Liver (tissue), 9 donors: ENCODE measurements around the gene DTNB. TPM values are rescaled to one million over a fixed set of nuclear protein-coding genes. Genes with fewer than 3 reads are reported as not detected.

ENCODE experiments used
- DNase-seq: peaks from one replicate; pipeline ENCODE4 v3.0.0-alpha.2; 2017; ENCODE audit warnings: low spot score
- H3K27ac ChIP-seq, 2 donors: one replicate each; pipeline ENCODE4 v1.7.0; 2013; ENCODE audit warnings: inconsistent platforms in 2 of 2, low read length in 2 of 2, control low read depth in 1 of 2, low read depth in 1 of 2, mild to moderate bottlenecking in 1 of 2
- H3K27me3 ChIP-seq, 4 donors: one replicate each; pipeline versions ENCODE4 v1.6.1 to v1.7.0; 2013; ENCODE audit warnings: low read length in 3 of 4, inconsistent platforms in 1 of 4, mild to moderate bottlenecking in 1 of 4, moderate library complexity in 1 of 4; ENCODE audit not compliant: control insufficient read depth in 4 of 4, insufficient read depth in 4 of 4
- H3K36me3 ChIP-seq, 4 donors: one replicate each; pipeline versions ENCODE4 v1.6.1 to v1.7.0; 2013; ENCODE audit warnings: low read length in 3 of 4, mild to moderate bottlenecking in 3 of 4, low read depth in 1 of 4, moderate library complexity in 1 of 4; ENCODE audit not compliant: control insufficient read depth in 4 of 4, insufficient read depth in 3 of 4
- H3K4me1 ChIP-seq, 4 donors: one replicate each; pipeline versions ENCODE4 v1.6.1 to v1.7.0; 2013; ENCODE audit warnings: low read length in 3 of 4, mild to moderate bottlenecking in 3 of 4, moderate library complexity in 1 of 4; ENCODE audit not compliant: control insufficient read depth in 4 of 4, insufficient read depth in 4 of 4
- H3K4me3 ChIP-seq, 3 donors: one replicate each; pipeline versions ENCODE4 v1.6.1 to v1.7.0; 2013; ENCODE audit warnings: low read length in 3 of 3, control low read depth in 1 of 3, low read depth in 1 of 3, mild to moderate bottlenecking in 1 of 3
- H3K9ac ChIP-seq, 2 donors: one replicate each; pipeline ENCODE4 v1.7.0; 2013; ENCODE audit warnings: low read length in 2 of 2, mild to moderate bottlenecking in 2 of 2, moderate library complexity in 2 of 2, control low read depth in 1 of 2, low read depth in 1 of 2
- H3K9me3 ChIP-seq, 4 donors: one replicate each; pipeline versions ENCODE4 v1.6.1 to v1.7.0; 2013; ENCODE audit warnings: low read length in 3 of 4; ENCODE audit not compliant: control insufficient read depth in 4 of 4
- ATF3 ChIP-seq: IDR thresholded peaks from 2 replicates; pipeline ENCODE4 v1.6.1; 2016; ENCODE audit warnings: antibody characterized with exemption
- CTCF ChIP-seq: fragments of 150-350 bp; IDR thresholded peaks from 2 replicates; pipeline ENCODE4 v1.5.1; 2017; ENCODE audit warnings: improper control_type of control experiment, low read depth, low read length; ENCODE audit not compliant: missing input control
- EGR1 ChIP-seq, 2 donors: IDR thresholded peaks; 2 replicates each; pipeline ENCODE4 v1.6.1; 2016 to 2018; ENCODE audit warnings: antibody characterized with exemption in 2 of 2, low read depth in 2 of 2
- FOXA1 ChIP-seq: IDR thresholded peaks from 2 replicates; pipeline ENCODE4 v1.6.1; 2016; ENCODE audit warnings: antibody characterized with exemption
- FOXA2 ChIP-seq: IDR thresholded peaks from 2 replicates; pipeline ENCODE4 v1.6.1; 2016; ENCODE audit warnings: antibody characterized with exemption
- GABPA ChIP-seq, 2 donors: IDR thresholded peaks in 1 of 2; conservative IDR thresholded peaks in 1 of 2; 2 replicates each; pipeline ENCODE4 v1.6.1; 2016; ENCODE audit warnings: antibody characterized with exemption in 2 of 2, mild to moderate bottlenecking in 1 of 2, moderate library complexity in 1 of 2
- HNF4A ChIP-seq, 2 donors: conservative IDR thresholded peaks; 2 replicates each; pipeline ENCODE4 v1.6.1; 2016; ENCODE audit warnings: antibody characterized with exemption in 2 of 2, mild to moderate bottlenecking in 2 of 2
- HNF4G ChIP-seq: IDR thresholded peaks from 2 replicates; pipeline ENCODE4 v1.6.1; 2016; ENCODE audit warnings: antibody characterized with exemption
- JUND ChIP-seq, 2 donors: IDR thresholded peaks; 2 replicates each; pipeline ENCODE4 v1.6.1; 2016; ENCODE audit warnings: antibody characterized with exemption in 2 of 2
- NR2F2 ChIP-seq: IDR thresholded peaks from 2 replicates; pipeline ENCODE4 v1.6.1; 2016; ENCODE audit warnings: antibody characterized with exemption
- RAD21 ChIP-seq, 2 donors: IDR thresholded peaks; 2 replicates each; pipeline ENCODE4 v1.6.1; 2016; ENCODE audit warnings: antibody characterized with exemption in 2 of 2, mild to moderate bottlenecking in 2 of 2
- SP1 ChIP-seq: IDR thresholded peaks from 2 replicates; pipeline ENCODE4 v1.6.1; 2018; ENCODE audit warnings: antibody characterized with exemption, mild to moderate bottlenecking
- TAF1 ChIP-seq: conservative IDR thresholded peaks from 2 replicates; pipeline ENCODE4 v1.6.1; 2016; ENCODE audit warnings: antibody characterized with exemption, mild to moderate bottlenecking
- YY1 ChIP-seq: IDR thresholded peaks from 2 replicates; pipeline ENCODE4 v1.6.1; 2016; ENCODE audit warnings: antibody characterized with exemption, mild to moderate bottlenecking
- WGBS: extraction: QIAGEN DNeasy Blood & Tissue Kit; methylation state at CpG from one replicate; pipeline ENCODE4 v1.1.7; 2013; 5-methylcytosine and 5-hydroxymethylcytosine counted together
- polyA plus RNA-seq, 2 donors: library from polyadenylated mRNA; stranded (reverse) in 1 of 2; unstranded in 1 of 2; fragments of 200-250 nt in 1 of 2; fragments of >200 nt in 1 of 2; fragmentation: Nextera tagmentation in 1 of 2; extraction: Ambion mirVana in 1 of 2; gene quantifications; one replicate each; pipeline versions ENCODE4 v1.2.1 to v1.2.3, GENCODE V29; 2013 to 2015
- total RNA-seq, 2 donors: library from RNA; depleted of rRNA; stranded (reverse); fragments of >200 nt; gene quantifications; one replicate each; pipeline ENCODE4 v1.2.3, GENCODE V29; 2014
- TF ChIP-seq, protein P1 (sequence below): IDR thresholded peaks from 2 replicates; pipeline ENCODE4 v1.6.1; 2016; ENCODE audit warnings: antibody characterized with exemption
- TF ChIP-seq, protein P2 (sequence below): IDR thresholded peaks from 2 replicates; pipeline ENCODE4 v1.6.1; 2016; ENCODE audit warnings: antibody characterized with exemption
- donor health status: healthy.
- donor health status: healthy.
- donor health status: healthy.
- donor health status: healthy.
- donor health status: healthy.

The DTNB gene
- total and polyA plus RNA-seq, 4 donors = 3.3 to 10.5 (median 6.4) TPM

GRCh38 chr2:25499157-25499556 lies 174.2 kb downstream of the DTNB start:
- no peak overlapping the region for H3K4me3 ChIP-seq
- WGBS = 93% methylated on average over 3 of the region's 3 CpGs
- H3K36me3 ChIP-seq = no peaks in the 10 kb centered on the region
- no peak for DNase-seq
- no peaks in the 10 kb centered on the region for H3K9me3 ChIP-seq
- H3K27ac ChIP-seq = no peak overlapping the region
- TF ChIP-seq FOXA1 = no peak
- no peaks in the 10 kb centered on the region for H3K27me3 ChIP-seq
- no peak overlapping the region for H3K9ac ChIP-seq
- H3K4me1 ChIP-seq = no peaks in the 10 kb centered on the region

DNA sequence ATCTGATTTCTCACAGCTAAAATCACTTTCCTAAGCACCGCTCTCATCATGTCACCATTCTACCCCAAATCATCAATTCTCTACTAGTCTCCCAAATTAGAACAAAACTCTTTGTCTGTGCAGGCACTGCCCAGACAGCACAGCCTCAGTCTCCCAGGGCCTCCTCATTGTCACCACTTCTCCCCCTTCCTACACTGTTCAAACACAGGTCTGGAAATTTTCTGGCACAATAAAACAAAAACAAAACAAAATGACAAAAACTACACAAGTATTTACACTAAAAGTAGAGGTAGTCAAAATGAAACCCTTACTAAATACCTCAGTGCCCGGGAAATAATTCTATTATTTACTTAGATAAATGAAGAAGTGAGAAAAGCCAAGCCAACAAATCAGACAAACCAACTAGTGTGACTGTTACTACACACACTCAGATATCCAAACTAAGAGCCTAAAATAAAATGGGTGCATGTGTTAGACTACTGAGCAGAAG lies 175.4 kb downstream of the DTNB start:
- Histone ChIP-seq H3K27me3 (no peaks in the 10 kb centered on the region), H3K4me3 (no peak overlapping the region), H3K9me3 (no peaks in the 10 kb centered on the region), H3K4me1 (no peaks in the 10 kb centered on the region), H3K36me3 (no peaks in the 10 kb centered on the region), H3K9ac (no peak overlapping the region), H3K27ac (no peak overlapping the region)
- TF ChIP-seq, protein P1, sequence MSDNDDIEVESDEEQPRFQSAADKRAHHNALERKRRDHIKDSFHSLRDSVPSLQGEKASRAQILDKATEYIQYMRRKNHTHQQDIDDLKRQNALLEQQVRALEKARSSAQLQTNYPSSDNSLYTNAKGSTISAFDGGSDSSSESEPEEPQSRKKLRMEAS = no peak
- TF ChIP-seq HNF4A (conservative IDR thresholded peaks at IDR 0.05) (no peak), RAD21 (IDR thresholded peaks at IDR 0.05) (no peak), HNF4G (no peak), YY1 (no peak), EGR1 (IDR thresholded peaks at IDR 0.05; ENCODE audit: low read depth in 2 of 2) (no peak), JUND (IDR thresholded peaks at IDR 0.05) (no peak), SP1 (no peak), NR2F2 (no peak), ATF3 (no peak), TAF1 (no peak)
- DNase-seq = no peak
- 87% methylated on average over 2 of the region's 2 CpGs for WGBS

DNA sequence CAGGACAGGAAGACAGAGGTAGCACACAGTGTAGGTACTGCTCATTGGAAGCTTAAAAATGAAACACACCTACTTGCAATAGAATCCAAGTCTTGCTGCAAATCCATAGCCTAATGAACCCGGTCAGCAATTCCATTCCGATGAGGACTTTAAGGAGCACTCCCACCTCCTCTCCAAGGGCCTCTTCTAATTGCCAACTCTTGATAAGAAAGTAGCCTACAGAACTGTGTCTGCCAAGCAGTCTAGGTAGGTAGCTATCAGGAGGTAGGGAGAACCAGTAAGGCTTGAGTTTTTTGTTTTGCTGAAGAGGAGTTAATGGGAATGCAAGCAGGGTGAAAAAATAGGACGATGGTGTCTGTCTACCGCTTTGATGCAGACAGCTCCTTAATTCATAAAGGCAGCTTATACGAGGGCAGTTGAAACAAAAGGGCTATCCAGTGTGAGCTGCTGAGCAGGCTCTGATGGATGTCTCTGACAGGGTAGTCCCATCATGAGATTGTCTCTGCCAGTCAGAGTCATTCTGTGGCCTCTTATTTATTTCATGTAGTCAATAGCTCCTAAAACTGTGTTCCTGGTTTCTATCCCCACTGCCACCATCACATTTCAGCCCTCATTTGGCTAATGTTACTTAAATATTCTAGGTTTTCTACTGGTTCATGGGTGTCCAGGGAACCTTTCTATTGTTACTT lies 176.0 kb downstream of the DTNB start:
- TF ChIP-seq RAD21 (IDR thresholded peaks at IDR 0.05) (no peak), ATF3 (no peak), FOXA1 (no peak), CTCF (no peak), FOXA2 (no peak), GABPA (IDR thresholded peaks at IDR 0.05 in 1 of 2, conservative IDR thresholded peaks at IDR 0.05 in 1 of 2) (no peak)
- TF ChIP-seq, protein P1 = no peak
- TF ChIP-seq, protein P2, sequence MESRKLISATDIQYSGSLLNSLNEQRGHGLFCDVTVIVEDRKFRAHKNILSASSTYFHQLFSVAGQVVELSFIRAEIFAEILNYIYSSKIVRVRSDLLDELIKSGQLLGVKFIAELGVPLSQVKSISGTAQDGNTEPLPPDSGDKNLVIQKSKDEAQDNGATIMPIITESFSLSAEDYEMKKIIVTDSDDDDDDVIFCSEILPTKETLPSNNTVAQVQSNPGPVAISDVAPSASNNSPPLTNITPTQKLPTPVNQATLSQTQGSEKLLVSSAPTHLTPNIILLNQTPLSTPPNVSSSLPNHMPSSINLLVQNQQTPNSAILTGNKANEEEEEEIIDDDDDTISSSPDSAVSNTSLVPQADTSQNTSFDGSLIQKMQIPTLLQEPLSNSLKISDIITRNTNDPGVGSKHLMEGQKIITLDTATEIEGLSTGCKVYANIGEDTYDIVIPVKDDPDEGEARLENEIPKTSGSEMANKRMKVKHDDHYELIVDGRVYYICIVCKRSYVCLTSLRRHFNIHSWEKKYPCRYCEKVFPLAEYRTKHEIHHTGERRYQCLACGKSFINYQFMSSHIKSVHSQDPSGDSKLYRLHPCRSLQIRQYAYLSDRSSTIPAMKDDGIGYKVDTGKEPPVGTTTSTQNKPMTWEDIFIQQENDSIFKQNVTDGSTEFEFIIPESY = no peak
- H3K9ac ChIP-seq = no peak overlapping the region
- WGBS = 98% methylated on average over 5 of the region's 5 CpGs
- H3K4me3 ChIP-seq = no peak overlapping the region
- H3K4me1 ChIP-seq = no peaks in the 10 kb centered on the region
- H3K27me3 ChIP-seq = no peaks in the 10 kb centered on the region
- no peak for DNase-seq
- H3K36me3 ChIP-seq = no peaks in the 10 kb centered on the region
- H3K9me3 ChIP-seq = no peaks in the 10 kb centered on the region
- H3K27ac ChIP-seq = no peak overlapping the region
